GM23338 (cell line): Measurements from ENCODE around the gene MSL3B.

Source experiments
- CREB1 ChIP-seq: fragments of 250-450 bp; sonication (Bioruptor Pico); IDR thresholded peaks from 2 replicates; pipeline ENCODE4 v1.5.0; 2020; ENCODE audit warnings: low read depth, mild to moderate bottlenecking, moderate library complexity
- EZH2 ChIP-seq: fragments of 200-600 bp; sonication (generic); IDR thresholded peaks from one replicate; pipeline ENCODE4 v1.8.0; 2017; ENCODE audit warnings: antibody characterized with exemption, mild to moderate bottlenecking, low read depth; ENCODE audit not compliant: unreplicated experiment
- EZH2phosphoT487 ChIP-seq: fragments of 200-600 bp; sonication (generic); IDR thresholded peaks from one replicate; pipeline ENCODE4 v1.8.1; 2018; ENCODE audit warnings: antibody characterized with exemption; ENCODE audit not compliant: unreplicated experiment
- JUNB ChIP-seq: IDR thresholded peaks from one replicate; pipeline ENCODE4 v1.6.1; 2016; ENCODE audit warnings: antibody characterized with exemption; ENCODE audit not compliant: unreplicated experiment
- NANOG ChIP-seq: IDR thresholded peaks from 2 replicates; pipeline ENCODE4 v1.6.1; 2016; ENCODE audit warnings: antibody characterized with exemption, borderline replicate concordance
- POLR2AphosphoS5 ChIP-seq: IDR thresholded peaks from 2 replicates; pipeline ENCODE4 v1.6.1; 2016; ENCODE audit warnings: antibody characterized with exemption, low read depth
- ZNF114 ChIP-seq: fragments of 250-450 bp; sonication (Bioruptor Pico); IDR thresholded peaks from 2 replicates; pipeline ENCODE4 v1.5.0; 2020; ENCODE audit warnings: mild to moderate bottlenecking, moderate library complexity
- ZNF331 ChIP-seq: fragments of 250-450 bp; sonication (Bioruptor Pico); IDR thresholded peaks from 2 replicates; pipeline ENCODE4 v1.5.0; 2020; ENCODE audit warnings: low read depth, mild to moderate bottlenecking, moderate library complexity
- TF ChIP-seq, protein P1 (sequence below), 2 experiments: fragments of 200-600 bp in 1 of 2; sonication (generic) in 1 of 2; conservative IDR thresholded peaks; 2 replicates each; pipeline versions ENCODE4 v1.5.1 to v1.6.1; 2016 to 2017; ENCODE audit warnings: antibody characterized with exemption in 2 of 2, low read depth in 2 of 2, mild to moderate bottlenecking in 2 of 2, moderate library complexity in 1 of 2
- TF ChIP-seq, protein P2 (sequence below): fragments of 250-450 bp; sonication (Bioruptor Pico); IDR thresholded peaks from 2 replicates; pipeline ENCODE4 v1.5.0; 2020; ENCODE audit warnings: mild to moderate bottlenecking, moderate library complexity
- TF ChIP-seq, protein P3 (sequence below): IDR thresholded peaks from one replicate; pipeline ENCODE4 v1.6.1; 2018; ENCODE audit warnings: antibody characterized with exemption; ENCODE audit not compliant: unreplicated experiment
- TF ChIP-seq, protein P4 (sequence below): IDR thresholded peaks from 2 replicates; pipeline ENCODE4 v1.6.1; 2016; ENCODE audit warnings: antibody characterized with exemption

DNA sequence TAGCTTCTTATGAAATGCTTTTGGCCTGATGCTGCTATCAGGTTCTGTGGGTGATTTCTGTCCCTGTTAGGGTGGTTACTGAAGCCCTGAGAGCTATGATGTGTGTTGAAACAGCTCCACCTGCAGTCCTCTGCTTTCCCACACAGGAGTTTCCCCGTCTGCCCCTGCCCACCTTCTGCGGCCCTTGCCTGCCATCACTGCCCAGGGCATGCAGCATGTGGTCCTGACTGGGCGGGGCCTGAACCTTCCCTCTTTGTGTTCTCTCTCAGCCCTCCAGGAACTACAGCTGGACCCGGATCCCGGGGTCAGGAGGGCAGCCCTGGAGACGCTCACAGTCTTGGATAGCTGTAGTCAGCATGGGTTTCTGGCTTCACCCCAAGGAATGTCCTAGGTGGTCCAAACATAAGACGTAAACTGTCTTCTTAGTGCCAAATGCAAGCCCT lies 35.3 kb downstream of the MSL3B start:
- TF ChIP-seq, protein P1, sequence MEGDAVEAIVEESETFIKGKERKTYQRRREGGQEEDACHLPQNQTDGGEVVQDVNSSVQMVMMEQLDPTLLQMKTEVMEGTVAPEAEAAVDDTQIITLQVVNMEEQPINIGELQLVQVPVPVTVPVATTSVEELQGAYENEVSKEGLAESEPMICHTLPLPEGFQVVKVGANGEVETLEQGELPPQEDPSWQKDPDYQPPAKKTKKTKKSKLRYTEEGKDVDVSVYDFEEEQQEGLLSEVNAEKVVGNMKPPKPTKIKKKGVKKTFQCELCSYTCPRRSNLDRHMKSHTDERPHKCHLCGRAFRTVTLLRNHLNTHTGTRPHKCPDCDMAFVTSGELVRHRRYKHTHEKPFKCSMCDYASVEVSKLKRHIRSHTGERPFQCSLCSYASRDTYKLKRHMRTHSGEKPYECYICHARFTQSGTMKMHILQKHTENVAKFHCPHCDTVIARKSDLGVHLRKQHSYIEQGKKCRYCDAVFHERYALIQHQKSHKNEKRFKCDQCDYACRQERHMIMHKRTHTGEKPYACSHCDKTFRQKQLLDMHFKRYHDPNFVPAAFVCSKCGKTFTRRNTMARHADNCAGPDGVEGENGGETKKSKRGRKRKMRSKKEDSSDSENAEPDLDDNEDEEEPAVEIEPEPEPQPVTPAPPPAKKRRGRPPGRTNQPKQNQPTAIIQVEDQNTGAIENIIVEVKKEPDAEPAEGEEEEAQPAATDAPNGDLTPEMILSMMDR (conservative IDR thresholded peaks at IDR 0.05; ENCODE audit: low read depth in 2 of 2) = peak; percentile 45 to 82
- TF ChIP-seq EZH2 = no peak
- TF ChIP-seq, protein P2, sequence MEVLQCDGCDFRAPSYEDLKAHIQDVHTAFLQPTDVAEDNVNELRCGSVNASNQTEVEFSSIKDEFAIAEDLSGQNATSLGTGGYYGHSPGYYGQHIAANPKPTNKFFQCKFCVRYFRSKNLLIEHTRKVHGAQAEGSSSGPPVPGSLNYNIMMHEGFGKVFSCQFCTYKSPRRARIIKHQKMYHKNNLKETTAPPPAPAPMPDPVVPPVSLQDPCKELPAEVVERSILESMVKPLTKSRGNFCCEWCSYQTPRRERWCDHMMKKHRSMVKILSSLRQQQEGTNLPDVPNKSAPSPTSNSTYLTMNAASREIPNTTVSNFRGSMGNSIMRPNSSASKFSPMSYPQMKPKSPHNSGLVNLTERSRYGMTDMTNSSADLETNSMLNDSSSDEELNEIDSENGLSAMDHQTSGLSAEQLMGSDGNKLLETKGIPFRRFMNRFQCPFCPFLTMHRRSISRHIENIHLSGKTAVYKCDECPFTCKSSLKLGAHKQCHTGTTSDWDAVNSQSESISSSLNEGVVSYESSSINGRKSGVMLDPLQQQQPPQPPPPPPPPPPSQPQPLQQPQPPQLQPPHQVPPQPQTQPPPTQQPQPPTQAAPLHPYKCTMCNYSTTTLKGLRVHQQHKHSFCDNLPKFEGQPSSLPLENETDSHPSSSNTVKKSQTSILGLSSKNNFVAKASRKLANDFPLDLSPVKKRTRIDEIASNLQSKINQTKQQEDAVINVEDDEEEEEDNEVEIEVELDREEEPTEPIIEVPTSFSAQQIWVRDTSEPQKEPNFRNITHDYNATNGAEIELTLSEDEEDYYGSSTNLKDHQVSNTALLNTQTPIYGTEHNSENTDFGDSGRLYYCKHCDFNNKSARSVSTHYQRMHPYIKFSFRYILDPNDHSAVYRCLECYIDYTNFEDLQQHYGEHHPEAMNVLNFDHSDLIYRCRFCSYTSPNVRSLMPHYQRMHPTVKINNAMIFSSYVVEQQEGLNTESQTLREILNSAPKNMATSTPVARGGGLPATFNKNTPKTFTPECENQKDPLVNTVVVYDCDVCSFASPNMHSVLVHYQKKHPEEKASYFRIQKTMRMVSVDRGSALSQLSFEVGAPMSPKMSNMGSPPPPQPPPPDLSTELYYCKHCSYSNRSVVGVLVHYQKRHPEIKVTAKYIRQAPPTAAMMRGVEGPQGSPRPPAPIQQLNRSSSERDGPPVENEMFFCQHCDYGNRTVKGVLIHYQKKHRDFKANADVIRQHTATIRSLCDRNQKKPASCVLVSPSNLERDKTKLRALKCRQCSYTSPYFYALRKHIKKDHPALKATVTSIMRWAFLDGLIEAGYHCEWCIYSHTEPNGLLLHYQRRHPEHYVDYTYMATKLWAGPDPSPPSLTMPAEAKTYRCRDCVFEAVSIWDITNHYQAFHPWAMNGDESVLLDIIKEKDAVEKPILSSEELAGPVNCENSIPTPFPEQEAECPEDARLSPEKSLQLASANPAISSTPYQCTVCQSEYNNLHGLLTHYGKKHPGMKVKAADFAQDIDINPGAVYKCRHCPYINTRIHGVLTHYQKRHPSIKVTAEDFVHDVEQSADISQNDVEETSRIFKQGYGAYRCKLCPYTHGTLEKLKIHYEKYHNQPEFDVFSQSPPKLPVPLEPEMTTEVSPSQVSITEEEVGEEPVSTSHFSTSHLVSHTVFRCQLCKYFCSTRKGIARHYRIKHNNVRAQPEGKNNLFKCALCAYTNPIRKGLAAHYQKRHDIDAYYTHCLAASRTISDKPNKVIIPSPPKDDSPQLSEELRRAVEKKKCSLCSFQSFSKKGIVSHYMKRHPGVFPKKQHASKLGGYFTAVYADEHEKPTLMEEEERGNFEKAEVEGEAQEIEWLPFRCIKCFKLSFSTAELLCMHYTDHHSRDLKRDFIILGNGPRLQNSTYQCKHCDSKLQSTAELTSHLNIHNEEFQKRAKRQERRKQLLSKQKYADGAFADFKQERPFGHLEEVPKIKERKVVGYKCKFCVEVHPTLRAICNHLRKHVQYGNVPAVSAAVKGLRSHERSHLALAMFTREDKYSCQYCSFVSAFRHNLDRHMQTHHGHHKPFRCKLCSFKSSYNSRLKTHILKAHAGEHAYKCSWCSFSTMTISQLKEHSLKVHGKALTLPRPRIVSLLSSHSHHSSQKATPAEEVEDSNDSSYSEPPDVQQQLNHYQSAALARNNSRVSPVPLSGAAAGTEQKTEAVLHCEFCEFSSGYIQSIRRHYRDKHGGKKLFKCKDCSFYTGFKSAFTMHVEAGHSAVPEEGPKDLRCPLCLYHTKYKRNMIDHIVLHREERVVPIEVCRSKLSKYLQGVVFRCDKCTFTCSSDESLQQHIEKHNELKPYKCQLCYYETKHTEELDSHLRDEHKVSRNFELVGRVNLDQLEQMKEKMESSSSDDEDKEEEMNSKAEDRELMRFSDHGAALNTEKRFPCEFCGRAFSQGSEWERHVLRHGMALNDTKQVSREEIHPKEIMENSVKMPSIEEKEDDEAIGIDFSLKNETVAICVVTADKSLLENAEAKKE = no peak
- TF ChIP-seq ZNF114 (CRISPR knock-in tag) = no peak
- TF ChIP-seq JUNB = no peak
- peak; percentile 31; the same call in 1 of the 2 replicates for TF ChIP-seq POLR2AphosphoS5
- TF ChIP-seq EZH2phosphoT487 = no peak
- no peak for TF ChIP-seq NANOG
- TF ChIP-seq, protein P3, sequence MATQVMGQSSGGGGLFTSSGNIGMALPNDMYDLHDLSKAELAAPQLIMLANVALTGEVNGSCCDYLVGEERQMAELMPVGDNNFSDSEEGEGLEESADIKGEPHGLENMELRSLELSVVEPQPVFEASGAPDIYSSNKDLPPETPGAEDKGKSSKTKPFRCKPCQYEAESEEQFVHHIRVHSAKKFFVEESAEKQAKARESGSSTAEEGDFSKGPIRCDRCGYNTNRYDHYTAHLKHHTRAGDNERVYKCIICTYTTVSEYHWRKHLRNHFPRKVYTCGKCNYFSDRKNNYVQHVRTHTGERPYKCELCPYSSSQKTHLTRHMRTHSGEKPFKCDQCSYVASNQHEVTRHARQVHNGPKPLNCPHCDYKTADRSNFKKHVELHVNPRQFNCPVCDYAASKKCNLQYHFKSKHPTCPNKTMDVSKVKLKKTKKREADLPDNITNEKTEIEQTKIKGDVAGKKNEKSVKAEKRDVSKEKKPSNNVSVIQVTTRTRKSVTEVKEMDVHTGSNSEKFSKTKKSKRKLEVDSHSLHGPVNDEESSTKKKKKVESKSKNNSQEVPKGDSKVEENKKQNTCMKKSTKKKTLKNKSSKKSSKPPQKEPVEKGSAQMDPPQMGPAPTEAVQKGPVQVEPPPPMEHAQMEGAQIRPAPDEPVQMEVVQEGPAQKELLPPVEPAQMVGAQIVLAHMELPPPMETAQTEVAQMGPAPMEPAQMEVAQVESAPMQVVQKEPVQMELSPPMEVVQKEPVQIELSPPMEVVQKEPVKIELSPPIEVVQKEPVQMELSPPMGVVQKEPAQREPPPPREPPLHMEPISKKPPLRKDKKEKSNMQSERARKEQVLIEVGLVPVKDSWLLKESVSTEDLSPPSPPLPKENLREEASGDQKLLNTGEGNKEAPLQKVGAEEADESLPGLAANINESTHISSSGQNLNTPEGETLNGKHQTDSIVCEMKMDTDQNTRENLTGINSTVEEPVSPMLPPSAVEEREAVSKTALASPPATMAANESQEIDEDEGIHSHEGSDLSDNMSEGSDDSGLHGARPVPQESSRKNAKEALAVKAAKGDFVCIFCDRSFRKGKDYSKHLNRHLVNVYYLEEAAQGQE = no peak
- no peak for TF ChIP-seq ZNF331 (CRISPR knock-in tag)
- TF ChIP-seq CREB1 = no peak
- TF ChIP-seq, protein P4, sequence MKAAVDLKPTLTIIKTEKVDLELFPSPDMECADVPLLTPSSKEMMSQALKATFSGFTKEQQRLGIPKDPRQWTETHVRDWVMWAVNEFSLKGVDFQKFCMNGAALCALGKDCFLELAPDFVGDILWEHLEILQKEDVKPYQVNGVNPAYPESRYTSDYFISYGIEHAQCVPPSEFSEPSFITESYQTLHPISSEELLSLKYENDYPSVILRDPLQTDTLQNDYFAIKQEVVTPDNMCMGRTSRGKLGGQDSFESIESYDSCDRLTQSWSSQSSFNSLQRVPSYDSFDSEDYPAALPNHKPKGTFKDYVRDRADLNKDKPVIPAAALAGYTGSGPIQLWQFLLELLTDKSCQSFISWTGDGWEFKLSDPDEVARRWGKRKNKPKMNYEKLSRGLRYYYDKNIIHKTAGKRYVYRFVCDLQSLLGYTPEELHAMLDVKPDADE = no peak
